HCT116 (cell line): ENCODE measurements around the gene YY1.

Experiments used
- EGR1 ChIP-seq: IDR thresholded peaks from 2 replicates; pipeline ENCODE4 v1.6.1; 2012; ENCODE audit warnings: low read depth
- TCF7L2 ChIP-seq: IDR thresholded peaks from 2 replicates; pipeline ENCODE4 v1.7.0; 2011; ENCODE audit warnings: borderline replicate concordance, inconsistent platforms; ENCODE audit not compliant: insufficient read depth, insufficient read length; ENCODE audit errors: extremely low read depth
- ZFX ChIP-seq: fragments of 450-650 bp; IDR thresholded peaks from 2 replicates; pipeline ENCODE4 v1.6.1; 2017

DNA sequence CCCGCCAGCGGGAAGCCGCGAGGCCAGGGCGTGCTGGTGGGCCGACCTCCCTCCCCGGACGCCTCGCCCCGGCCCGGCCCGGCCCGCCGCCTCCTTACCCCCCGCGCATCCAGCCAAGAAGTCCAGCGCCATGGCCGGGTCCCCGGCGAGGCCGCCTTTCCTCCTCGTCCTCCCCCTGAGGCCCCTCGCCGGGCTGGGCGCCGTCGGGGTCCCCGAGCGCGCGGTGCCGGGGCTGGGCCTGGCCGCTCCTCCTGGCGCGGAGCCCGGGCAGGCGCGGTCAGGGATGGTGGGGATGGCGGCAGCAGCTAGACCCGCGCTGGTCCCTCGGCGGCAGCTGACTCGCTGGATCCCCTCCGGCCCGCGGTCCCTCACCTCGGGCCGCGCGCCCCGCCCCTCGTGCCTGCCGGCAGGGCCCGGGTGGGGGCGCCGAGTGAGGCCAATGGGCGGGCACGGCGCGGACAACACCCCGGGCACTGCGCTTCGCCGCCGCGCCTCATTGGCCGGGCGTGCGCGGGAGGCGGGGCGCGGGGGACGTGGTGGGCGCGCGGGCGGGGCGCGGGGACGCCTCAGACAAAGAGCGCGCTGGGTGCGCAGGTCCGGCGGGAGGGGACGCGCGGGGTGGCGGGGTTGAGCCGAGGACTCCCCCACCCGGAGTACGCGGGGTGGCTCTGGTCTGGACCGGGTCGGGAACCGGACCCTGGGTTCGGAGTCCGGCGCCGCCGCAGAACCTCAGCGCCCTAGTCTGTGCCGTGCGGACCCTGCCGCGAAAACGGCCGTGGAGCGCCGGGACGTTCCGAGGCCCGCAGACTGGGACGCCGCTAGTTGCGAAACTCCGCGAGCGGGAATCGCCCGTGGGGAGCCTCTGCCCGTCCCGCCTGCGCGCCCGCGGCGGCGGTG is 67.4 kb downstream of the YY1 start, which contains the start of gene SLC25A29:
- no peak for TF ChIP-seq EGR1
- peak; percentile 57; the same call in 1 of the 2 replicates for TF ChIP-seq ZFX
- TF ChIP-seq TCF7L2 = no peak
